Activated B cell treated with CpG ODN at 0.5 μM for 24 hours (primary cell): ENCODE data around the gene SIPA1L3. TPM values are rescaled to one million over a fixed set of nuclear protein-coding genes. Genes with fewer than 3 reads are reported as not detected.

Experiments
- ATAC-seq: fragments of 200-7000 bp; cut with Tn5 transposase; one replicate; pipeline ENCODE4 v1.10.0; 2021; ENCODE audit warnings: low read depth, mild to moderate bottlenecking, moderate library complexity
- CTCF ChIA-PET: fragments of 350-600 bp; sonication (Branson Sonifier 250); formaldehyde crosslinking; loops from one replicate; lab custom pipeline; 2021; ENCODE audit warnings: antibody characterized with exemption; lab: Charles Lee
- POLR2A ChIA-PET: fragments of 350-600 bp; sonication (Branson Sonifier 250); formaldehyde crosslinking; loops from one replicate; lab custom pipeline; 2021; ENCODE audit warnings: antibody characterized with exemption; lab: Charles Lee
- DNase-seq: peaks from one replicate; pipeline ENCODE4 v3.0.0; 2022
- H3K27ac Mint-ChIP-seq: one replicate; pipeline ENCODE4 v1.8.0; 2020; ENCODE audit warnings: mixed read lengths
- H3K27me3 Mint-ChIP-seq: one replicate; pipeline ENCODE4 v1.8.0; 2021; ENCODE audit warnings: mixed read lengths
- H3K36me3 Mint-ChIP-seq: one replicate; pipeline ENCODE4 v1.8.0; 2021; ENCODE audit warnings: low read depth, mixed read lengths
- H3K4me1 Mint-ChIP-seq: one replicate; pipeline ENCODE4 v1.8.0; 2021; ENCODE audit warnings: mixed read lengths
- H3K4me3 Mint-ChIP-seq: one replicate; pipeline ENCODE4 v1.8.0; 2020; ENCODE audit warnings: mild to moderate bottlenecking, mixed read lengths
- H3K9me3 Mint-ChIP-seq: one replicate; pipeline ENCODE4 v1.8.0; 2020; ENCODE audit warnings: mixed read lengths
- intact Hi-C: fragments of 100-400 bp; cut with micrococcal nuclease; formaldehyde crosslinking; loops from one replicate; pipeline ENCODE4 v1.15.1; 2024
- total RNA-seq: library from RNA; stranded (reverse); gene quantifications from 2 replicates; pipeline ENCODE4 v1.2.3, GENCODE V29; 2022
- TF ChIP-seq, protein P1 (sequence below): fragments of 200-600 bp; IDR thresholded peaks from one replicate; pipeline ENCODE4 v1.8.0; 2022; ENCODE audit warnings: antibody characterized with exemption, mild to moderate bottlenecking

The SIPA1L3 gene
- total RNA-seq, 1 donor from 2014 or later = 145 TPM

GRCh38 chr19:37925212-37925611, 18.2 kb downstream of the SIPA1L3 start:
- Mint-ChIP-seq H3K4me3 (no peak overlapping the region), H3K9me3 (no peaks in the 10 kb centered on the region), H3K36me3 (peaks cover 28% of the 10 kb centered on the region), H3K4me1 (peaks cover 91% of the 10 kb centered on the region), H3K27me3 (no peaks in the 10 kb centered on the region), H3K27ac (peak overlapping the region; percentile 80)
- ATAC-seq (no peak), DNase-seq (no peak)
- intact Hi-C loops = loop anchor here (5.0 kb wide), 1 partner anchor 37 kb away; no protein-coding TSS in a partner anchor
- POLR2A ChIA-PET = interaction anchor here (0.9 to 10.6 kb wide), 3 partner anchors 16 to 109 kb away, joined by 7 to 126 read pairs (median 11); partner anchors contain the start of genes SIPA1L3 and WDR87
- TF ChIP-seq, protein P1, sequence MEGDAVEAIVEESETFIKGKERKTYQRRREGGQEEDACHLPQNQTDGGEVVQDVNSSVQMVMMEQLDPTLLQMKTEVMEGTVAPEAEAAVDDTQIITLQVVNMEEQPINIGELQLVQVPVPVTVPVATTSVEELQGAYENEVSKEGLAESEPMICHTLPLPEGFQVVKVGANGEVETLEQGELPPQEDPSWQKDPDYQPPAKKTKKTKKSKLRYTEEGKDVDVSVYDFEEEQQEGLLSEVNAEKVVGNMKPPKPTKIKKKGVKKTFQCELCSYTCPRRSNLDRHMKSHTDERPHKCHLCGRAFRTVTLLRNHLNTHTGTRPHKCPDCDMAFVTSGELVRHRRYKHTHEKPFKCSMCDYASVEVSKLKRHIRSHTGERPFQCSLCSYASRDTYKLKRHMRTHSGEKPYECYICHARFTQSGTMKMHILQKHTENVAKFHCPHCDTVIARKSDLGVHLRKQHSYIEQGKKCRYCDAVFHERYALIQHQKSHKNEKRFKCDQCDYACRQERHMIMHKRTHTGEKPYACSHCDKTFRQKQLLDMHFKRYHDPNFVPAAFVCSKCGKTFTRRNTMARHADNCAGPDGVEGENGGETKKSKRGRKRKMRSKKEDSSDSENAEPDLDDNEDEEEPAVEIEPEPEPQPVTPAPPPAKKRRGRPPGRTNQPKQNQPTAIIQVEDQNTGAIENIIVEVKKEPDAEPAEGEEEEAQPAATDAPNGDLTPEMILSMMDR = no peak
- CTCF ChIA-PET = interaction anchor here (1.3 to 2.2 kb wide), 2 partner anchors 23 to 120 kb away, joined by 3 to 8 read pairs; no protein-coding TSS in a partner anchor

- no peaks in the 10 kb centered on the region for H3K27me3 Mint-ChIP-seq
- TF ChIP-seq, protein P1 = no peak
- no peak for DNase-seq
- intact Hi-C loops = loop anchor here (5.0 kb wide), 1 partner anchor 36 kb away; no protein-coding TSS in a partner anchor
- peak overlapping the region; percentile 97 for H3K27ac Mint-ChIP-seq
- ATAC-seq = peak; percentile 11
- peaks cover 22% of the 10 kb centered on the region for H3K36me3 Mint-ChIP-seq
- H3K4me3 Mint-ChIP-seq = peak overlapping the region; percentile 60
- POLR2A ChIA-PET = interaction anchor here (0.8 to 4.0 kb wide), 15 partner anchors 9 to 122 kb away, joined by 3 to 75 read pairs (median 11); partner anchors contain the start of genes SIPA1L3 and WDR87
- CTCF ChIA-PET = interaction anchor here (1.3 kb wide), 2 partner anchors 9 to 24 kb away, joined by 3 read pairs; no protein-coding TSS in a partner anchor
- H3K9me3 Mint-ChIP-seq = no peaks in the 10 kb centered on the region
- peaks cover 91% of the 10 kb centered on the region for H3K4me1 Mint-ChIP-seq
These were observed 19.2 kb downstream of the SIPA1L3 start for GRCh38 chr19:37926255-37926654.

- TF ChIP-seq, protein P1 = no peak
- ATAC-seq = peak; percentile 9
- peaks cover 18% of the 10 kb centered on the region for H3K36me3 Mint-ChIP-seq
- no peak for DNase-seq
- ChIA-PET POLR2A (interaction anchor here (0.6 to 4.0 kb wide), 18 partner anchors 10 to 274 kb away, joined by 3 to 75 read pairs (median 8); partner anchors contain the start of genes SIPA1L3 and WDR87), CTCF (interaction anchor here (1.1 to 2.5 kb wide), 3 partner anchors 10 to 107 kb away, joined by 3 to 7 read pairs (median 4); no protein-coding TSS in a partner anchor)
- peak overlapping the region; percentile 60 for H3K4me3 Mint-ChIP-seq
- intact Hi-C loops = loop anchor here (5.0 kb wide), 1 partner anchor 36 kb away; no protein-coding TSS in a partner anchor
- H3K4me1 Mint-ChIP-seq = peaks cover 89% of the 10 kb centered on the region
- peak overlapping the region; percentile 97 for H3K27ac Mint-ChIP-seq
- H3K27me3 Mint-ChIP-seq = no peaks in the 10 kb centered on the region
- H3K9me3 Mint-ChIP-seq = no peaks in the 10 kb centered on the region
These were observed 19.7 kb downstream of the SIPA1L3 start for GRCh38 chr19:37926711-37927110.

GRCh38 chr19:37928527-37929286, 21.7 kb downstream of the SIPA1L3 start:
- no peaks in the 10 kb centered on the region for H3K9me3 Mint-ChIP-seq
- peak overlapping the region; percentile 74 for H3K4me3 Mint-ChIP-seq
- peaks cover 92% of the 10 kb centered on the region for H3K4me1 Mint-ChIP-seq
- intact Hi-C loops = loop anchor here (1.0 to 5.0 kb wide), 7 partner anchors 14 to 121 kb away; partner anchors contain the start of gene SIPA1L3
- TF ChIP-seq, protein P1 = no peak
- peaks cover 12% of the 10 kb centered on the region for H3K36me3 Mint-ChIP-seq
- ChIA-PET CTCF (interaction anchor here (1.1 to 2.5 kb wide), 6 partner anchors 9 to 120 kb away, joined by 3 to 7 read pairs (median 4); partner anchors contain the start of gene SIPA1L3), POLR2A (interaction anchor here (0.6 to 4.0 kb wide), 24 partner anchors 9 to 130 kb away, joined by 3 to 75 read pairs (median 8); partner anchors contain the start of genes SIPA1L3 and WDR87)
- H3K27me3 Mint-ChIP-seq = no peaks in the 10 kb centered on the region
- DNase-seq (peak; percentile 42), ATAC-seq (peak; percentile 79)
- peak overlapping the region; percentile 97 for H3K27ac Mint-ChIP-seq
